Stomach (tissue), 4 donors: Measurements from ENCODE around the gene TMEM209.

Experiments
- CTCF ChIP-seq, 7 experiments: fragments of 450-650 bp in 4 of 7; fragments of 200-600 bp in 3 of 7; sonication (generic) in 3 of 7; IDR thresholded peaks; one replicate each; pipeline ENCODE4 v1.5.1; 2016 to 2019; ENCODE audit warnings: antibody characterized with exemption in 7 of 7, control low read depth in 2 of 7, mild to moderate bottlenecking in 1 of 7
- EP300 ChIP-seq: sonication (generic); formaldehyde crosslinking; IDR thresholded peaks from one replicate; pipeline ENCODE4 v1.6.1; 2017; ENCODE audit warnings: antibody characterized with exemption
- POLR2AphosphoS5 ChIP-seq, 3 donors: sonication (generic); formaldehyde crosslinking; IDR thresholded peaks; one replicate each; pipeline ENCODE4 v1.6.1; 2016; ENCODE audit warnings: antibody characterized with exemption in 3 of 3

GRCh38 chr7:130226333-130226732 lies 21.1 kb upstream of the TMEM209 start:
- TF ChIP-seq POLR2AphosphoS5 (IDR thresholded peaks at IDR 0.05) (no peak), CTCF (IDR thresholded peaks at IDR 0.05) (no peak), EP300 (no peak)
